K562 (cell line): ENCODE measurements around the gene WNT16. TPM values are rescaled to one million over a fixed set of nuclear protein-coding genes. Genes with fewer than 3 reads are reported as not detected.

Experiments
- ATAC-seq: fragments of 200-7000 bp; cut with Tn5 transposase; 3 replicates; pipeline ENCODE4 v1.9.1; 2020; ENCODE audit warnings: moderate library complexity
- Bru-seq: library from RNA; stranded (reverse); fragments of 400-500 nt; gene quantifications from one replicate; lab custom pipeline; 2021; lab: Mats Ljungman, UMichigan
- BruChase-seq, 2 experiments: library from RNA; stranded (reverse); fragments of 400-500 nt; gene quantifications; one replicate each; lab custom pipeline; 2021; lab: Mats Ljungman, UMichigan
- BruUV-seq: library from RNA; stranded (reverse); fragments of 400-500 nt; replicated peaks from 2 replicates; lab custom pipeline; 2021; lab: Mats Ljungman, UMichigan
- CTCF ChIA-PET: fragments of 300-600 bp; formaldehyde crosslinking; extraction: SDS; loops from one replicate; lab custom pipeline; 2021; ENCODE audit warnings: low intra/inter-chr PET ratio; lab: Yijun Ruan, JAX
- POLR2A ChIA-PET: fragments of 300-600, 350-650 bp; sonication (Branson Sonifier 250); formaldehyde crosslinking; extraction: SDS; loops from one replicate; lab custom pipeline; 2021; ENCODE audit warnings: antibody characterized with exemption, inconsistent platforms; lab: Yijun Ruan, JAX
- DNase-seq, 4 experiments: peaks; one replicate each; pipeline versions ENCODE4 v3.0.0 to v3.0.0-alpha.2; 2011 to 2018; ENCODE audit warnings: low spot score in 3 of 4, mixed read lengths in 3 of 4; ENCODE audit errors: extremely low read depth in 1 of 4
- FAIRE-seq: peaks from 2 replicates; lab custom pipeline; 2011; peaks lifted over from hg19 to GRCh38; lab: Jason Lieb, UNC
- H2AFZ ChIP-seq: 2 replicates; pipeline ENCODE4 v1.6.0; 2011; ENCODE audit warnings: low read depth, low read length, control low read depth, inconsistent platforms
- H3K27ac ChIP-seq: fragments of 200-600 bp; 3 replicates; pipeline ENCODE4 v1.8.0; 2011; ENCODE audit warnings: low read depth, mild to moderate bottlenecking, control low read depth, inconsistent platforms, low read length, moderate library complexity, mixed read lengths; ENCODE audit errors: extremely low read depth
- H3K27me3 ChIP-seq, 2 experiments: fragments of 300-600 bp in 1 of 2; 2 replicates in 1 of 2; 3 replicates in 1 of 2; pipeline versions ENCODE4 v1.6.0 to v1.8.0; 2011; ENCODE audit warnings: inconsistent platforms in 2 of 2, low read length in 2 of 2, mild to moderate bottlenecking in 1 of 2, mixed read lengths in 1 of 2, moderate library complexity in 1 of 2; ENCODE audit not compliant: control insufficient read depth in 2 of 2, insufficient read depth in 2 of 2
- H3K36me3 ChIP-seq: fragments of 300-600 bp; 3 replicates; pipeline ENCODE4 v1.8.0; 2011; ENCODE audit warnings: mild to moderate bottlenecking, low read length, inconsistent platforms; ENCODE audit not compliant: control insufficient read depth, insufficient read depth
- H3K4me1 ChIP-seq, 2 experiments: fragments of 200-600 bp in 1 of 2; replicated peaks in 1 of 2; 2 replicates in 1 of 2; 3 replicates in 1 of 2; pipeline versions ENCODE4 v1.5.1 to v1.8.0; 2011; ENCODE audit warnings: inconsistent platforms in 2 of 2, low read length in 2 of 2, mild to moderate bottlenecking in 1 of 2, mixed read lengths in 1 of 2, moderate library complexity in 1 of 2; ENCODE audit not compliant: control insufficient read depth in 2 of 2, insufficient read depth in 2 of 2
- H3K4me2 ChIP-seq: 2 replicates; pipeline ENCODE4 v1.6.1; 2011; ENCODE audit warnings: low read length, control low read depth, inconsistent platforms, mixed read lengths; ENCODE audit not compliant: insufficient read depth
- H3K4me3 ChIP-seq: fragments of 200-600 bp; sonication (generic), shearing (Covaris generic); 2 replicates; pipeline ENCODE4 v1.5.1; 2016; ENCODE audit warnings: control low read depth, inconsistent platforms
- H3K79me2 ChIP-seq: fragments of 200-600 bp; 3 replicates; pipeline ENCODE4 v1.8.0; 2011; ENCODE audit warnings: low read length, inconsistent platforms; ENCODE audit not compliant: control insufficient read depth, insufficient read depth
- H3K9ac ChIP-seq, 2 experiments: 2 replicates each; pipeline versions ENCODE4 v1.6.0 to v1.6.1; 2011; ENCODE audit warnings: low read depth in 2 of 2, low read length in 2 of 2, control low read depth in 1 of 2, inconsistent platforms in 1 of 2, mild to moderate bottlenecking in 1 of 2, mixed read lengths in 1 of 2; ENCODE audit not compliant: insufficient read depth in 1 of 2
- H3K9me1 ChIP-seq: one replicate; pipeline ENCODE4 v1.6.0; 2011; ENCODE audit warnings: inconsistent platforms, mild to moderate bottlenecking, low read length, moderate library complexity; ENCODE audit not compliant: control insufficient read depth, insufficient read depth
- H3K9me3 ChIP-seq: replicated peaks from 2 replicates; pipeline ENCODE4 v1.5.1; 2011; ENCODE audit warnings: low read depth, low read length, inconsistent platforms; ENCODE audit not compliant: control insufficient read depth, insufficient read depth
- H4K20me1 ChIP-seq: replicated peaks from 2 replicates; pipeline ENCODE4 v1.6.1; 2011; ENCODE audit warnings: low read length, inconsistent platforms, mixed read lengths; ENCODE audit not compliant: control insufficient read depth, insufficient read depth
- MTA1 ChIP-seq: fragments of 450-650 bp; IDR thresholded peaks from 2 replicates; pipeline ENCODE4 v1.6.1; 2017; ENCODE audit warnings: borderline replicate concordance
- NFYB ChIP-seq: IDR thresholded peaks from 2 replicates; pipeline ENCODE4 v1.6.1; 2011; ENCODE audit warnings: mild to moderate bottlenecking, moderate library complexity; ENCODE audit not compliant: insufficient read length; ENCODE audit errors: extremely low read depth
- WGBS: fragments of 100-300 bp; shearing (Covaris generic); methylation state at CpG from one replicate; pipeline ENCODE4 v1.1.6; 2016; ENCODE audit warnings: low coverage, mixed read lengths; ENCODE audit not compliant: insufficient coverage; ENCODE audit errors: missing lambda C conversion rate; 5-methylcytosine and 5-hydroxymethylcytosine counted together
- in situ Hi-C: fragments of 300-500 bp; cut with MboI; formaldehyde crosslinking; loops from 4 replicates; pipeline ENCODE4 v1.15.0; 2018; ENCODE audit warnings: inconsistent platforms, mixed read lengths
- intact Hi-C: fragments of 100-400 bp; cut with micrococcal nuclease; formaldehyde crosslinking; loops from 2 replicates; pipeline ENCODE4 v1.14.2; 2022
- long read RNA-seq, 3 experiments: library from polyadenylated mRNA in 2 of 3; library from RNA in 1 of 3; unstranded in 2 of 3; stranded (forward) in 1 of 3; transcript quantifications; one replicate each; pipeline ENCODE4 v2.0.0, GENCODE V29; 2019 to 2022
- polyA minus RNA-seq, 3 experiments: library from RNA; depleted of rRNA, polyadenylated mRNA; stranded (reverse); fragments of >200 nt; gene quantifications; 2 replicates each; pipeline ENCODE4 v1.2.3, GENCODE V29; 2011
- polyA plus RNA-seq, 8 experiments: library from polyadenylated mRNA; depleted of rRNA in 4 of 8; stranded (reverse) in 5 of 8; unstranded in 3 of 8; fragments of >200 nt; fragmentation: Nextera tagmentation in 2 of 8; fragmentation: Illumina TruSeq in 1 of 8; extraction: Ambion mirVana in 2 of 8; extraction: Trizol in 1 of 8; gene quantifications; 2 replicates each; pipeline versions ENCODE4 v1.2.1 to v1.2.3, GENCODE V29; 2011 to 2014; ENCODE audit warnings: inconsistent platforms in 1 of 8, missing spikeins in 1 of 8
- total RNA-seq, 7 experiments: library from RNA; depleted of rRNA in 6 of 7; stranded (reverse); fragments of >200 nt in 6 of 7; fragmentation: Illumina TruSeq in 2 of 7; extraction: Trizol in 2 of 7; gene quantifications; 2 replicates each; pipeline versions ENCODE4 v1.2.1 to v1.2.3, GENCODE V29; 2011 to 2021; ENCODE audit warnings: low replicate concordance in 1 of 7

WNT16 gene
- not detected in 2 replicates for total RNA-seq (2011; cell fraction: chromatin; rRNA removed; ENCODE audit: low replicate concordance)
- not detected in 2 replicates for total RNA-seq (2011; cell fraction: nucleolus; rRNA removed)
- total RNA-seq (2011; cell fraction: nucleoplasm; rRNA removed) = not detected in 2 replicates
- total RNA-seq (2014; rRNA removed) = not detected in 2 replicates
- total RNA-seq (2014; rRNA removed; fragmentation: Illumina TruSeq; extraction: Trizol) = not detected in 2 replicates
- total RNA-seq (2015; rRNA removed; fragmentation: Illumina TruSeq; extraction: Trizol) = not detected in 2 replicates
- not detected in 2 replicates for total RNA-seq (2021)
- polyA plus RNA-seq (2011; rRNA removed) = not detected in 2 replicates
- not detected in 2 replicates for polyA plus RNA-seq (2011; cell fraction: cytosol; rRNA removed)
- polyA plus RNA-seq (2011; cell fraction: nucleus; rRNA removed) = not detected in 2 replicates
- 0.05 and 0.15 TPM in 2 replicates for polyA plus RNA-seq (2012)
- polyA plus RNA-seq (2014; fragmentation: Illumina TruSeq; extraction: Trizol) = not detected in 2 replicates
- under 1 TPM; 0.06 to 0.07 TPM for polyA plus RNA-seq (2014; fragmentation: Nextera tagmentation; extraction: Ambion mirVana)
- not detected in 2 replicates for polyA plus RNA-seq (2014; rRNA removed)
- not detected in 2 replicates for polyA minus RNA-seq (2011; rRNA and poly(A)+ RNA removed)
- not detected in 2 replicates for polyA minus RNA-seq (2011; cell fraction: cytosol; rRNA and poly(A)+ RNA removed)
- not detected in 2 replicates for polyA minus RNA-seq (2011; cell fraction: nucleus; rRNA and poly(A)+ RNA removed)
- Bru-seq, nascent RNA = percentile 17 among the genes with signal in this experiment
- BruChase-seq, experiment 1, labeled RNA remaining after a 2-hour chase = percentile 37 among the genes with signal in this experiment
- percentile 33 among the genes with signal in this experiment for BruChase-seq, experiment 2, labeled RNA remaining after a 6-hour chase
- long read RNA-seq, experiment 1 = 0 reads
- long read RNA-seq, experiment 2 = 0 reads
- long read RNA-seq, experiment 3 = 0 reads

- no TSS peak for BruUV-seq
- H3K9me3 ChIP-seq = no peaks in the 10 kb centered on the region
- no peak within 1 kb of the TSS; the same call in 1 of the 2 replicates for H3K4me2 ChIP-seq
- in situ Hi-C loops (no loop called here), intact Hi-C loops (no loop called here)
- H2AFZ ChIP-seq = no peak within 1 kb of the TSS
- H3K4me1 ChIP-seq = peaks cover 0 to 22% of the 10 kb centered on the region in 2 experiments; a peak in 4 of 5 replicates
- no peaks in the 10 kb centered on the region for H3K79me2 ChIP-seq
- no peaks in the 10 kb centered on the region for H3K36me3 ChIP-seq
- ATAC-seq (peak; percentile 79), FAIRE-seq (no peak), DNase-seq (peak; percentile 47 to 82 (median 80))
- ChIA-PET CTCF (no interaction called here), POLR2A (interaction anchor here (0.6 kb wide), 1 partner anchor 9 kb away, joined by 3 read pairs; no protein-coding TSS in a partner anchor)
- no peak within 1 kb of the TSS for H3K9ac ChIP-seq
- peaks cover 46% of the 10 kb centered on the region in 2 experiments for H3K27me3 ChIP-seq
- 11% methylated on average over 27 of the region's 27 CpGs for WGBS
- H4K20me1 ChIP-seq = no peaks in the 10 kb centered on the region; the same call in 1 of the 2 replicates
- H3K27ac ChIP-seq = no peak within 1 kb of the TSS
- no peaks in the 10 kb centered on the region for H3K9me1 ChIP-seq
- no peak within 1 kb of the TSS for H3K4me3 ChIP-seq
- TF ChIP-seq MTA1 = no peak
- TF ChIP-seq NFYB = peak; percentile 62
Observed at GRCh38 chr7:121328508-121329190, at the start of gene WNT16. TSS of gene WNT16 (plus strand) at chr7:121329000. CDS start at chr7:121329293, 293 bp downstream.
